GM12873 (cell line): ENCODE results near the gene OSGIN1.

ENCODE experiments used
- TF ChIP-seq, protein P1 (sequence below): IDR thresholded peaks from 2 replicates; pipeline ENCODE4 v1.5.1; 2012; ENCODE audit warnings: low read depth, mild to moderate bottlenecking, moderate library complexity, low read length, control low read depth; ENCODE audit not compliant: insufficient read depth; ENCODE audit errors: missing control alignments

OSGIN1 gene

DNA sequence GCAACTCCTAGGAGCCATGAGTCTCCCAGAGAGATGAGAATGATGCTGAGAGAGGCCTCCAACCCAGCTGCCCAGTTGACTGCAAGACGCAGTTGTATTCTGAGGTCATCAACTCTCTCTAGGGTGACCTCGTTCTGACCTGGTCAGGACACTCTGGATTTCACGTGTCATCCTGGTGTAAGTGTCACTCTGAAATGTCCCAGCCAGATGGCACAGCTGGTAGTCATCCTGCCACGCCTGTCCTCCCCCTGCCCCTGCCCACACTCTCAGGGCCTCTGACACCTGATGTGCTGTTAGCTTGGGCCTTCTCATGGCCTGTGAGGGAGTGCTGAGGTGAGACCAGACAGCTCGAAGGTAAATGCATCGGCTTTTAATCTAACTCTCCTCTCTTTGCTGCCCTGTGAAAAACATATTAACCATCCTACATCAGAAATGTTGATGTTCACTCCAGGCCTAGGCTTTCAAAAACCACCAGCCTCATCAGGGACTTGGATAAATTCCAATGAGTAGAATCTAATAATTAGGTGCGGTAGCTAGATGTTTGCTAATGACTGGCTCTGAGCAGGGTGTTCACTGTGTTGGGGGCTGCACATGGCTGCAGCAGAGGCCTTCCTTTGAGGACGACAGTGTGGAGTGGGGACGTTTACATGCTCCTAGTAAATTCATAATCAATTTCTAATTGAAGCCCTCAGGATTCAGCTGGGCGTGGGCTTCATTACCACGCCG is 40.4 kb upstream of the OSGIN1 start:
- TF ChIP-seq, protein P1, sequence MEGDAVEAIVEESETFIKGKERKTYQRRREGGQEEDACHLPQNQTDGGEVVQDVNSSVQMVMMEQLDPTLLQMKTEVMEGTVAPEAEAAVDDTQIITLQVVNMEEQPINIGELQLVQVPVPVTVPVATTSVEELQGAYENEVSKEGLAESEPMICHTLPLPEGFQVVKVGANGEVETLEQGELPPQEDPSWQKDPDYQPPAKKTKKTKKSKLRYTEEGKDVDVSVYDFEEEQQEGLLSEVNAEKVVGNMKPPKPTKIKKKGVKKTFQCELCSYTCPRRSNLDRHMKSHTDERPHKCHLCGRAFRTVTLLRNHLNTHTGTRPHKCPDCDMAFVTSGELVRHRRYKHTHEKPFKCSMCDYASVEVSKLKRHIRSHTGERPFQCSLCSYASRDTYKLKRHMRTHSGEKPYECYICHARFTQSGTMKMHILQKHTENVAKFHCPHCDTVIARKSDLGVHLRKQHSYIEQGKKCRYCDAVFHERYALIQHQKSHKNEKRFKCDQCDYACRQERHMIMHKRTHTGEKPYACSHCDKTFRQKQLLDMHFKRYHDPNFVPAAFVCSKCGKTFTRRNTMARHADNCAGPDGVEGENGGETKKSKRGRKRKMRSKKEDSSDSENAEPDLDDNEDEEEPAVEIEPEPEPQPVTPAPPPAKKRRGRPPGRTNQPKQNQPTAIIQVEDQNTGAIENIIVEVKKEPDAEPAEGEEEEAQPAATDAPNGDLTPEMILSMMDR, result no peak

DNA sequence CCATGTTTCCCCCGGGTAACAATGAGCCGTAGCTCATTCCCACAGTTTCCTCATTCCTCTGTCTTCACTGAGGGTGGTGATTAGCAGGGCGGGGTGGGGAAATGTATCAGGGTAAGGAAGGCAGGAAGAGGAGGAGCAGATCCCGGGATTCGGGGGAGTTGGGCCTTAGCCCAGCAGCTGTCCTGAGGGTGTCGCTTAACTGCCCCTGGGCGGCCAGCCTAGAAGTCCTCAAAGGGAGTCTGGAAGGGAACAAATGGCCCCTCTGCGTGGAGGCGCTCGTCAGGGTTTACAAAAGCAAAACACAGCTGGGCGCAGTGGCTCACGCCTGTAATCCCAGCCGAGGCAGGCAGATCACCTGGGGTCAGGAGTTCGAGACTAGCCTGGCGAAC is 39.8 kb upstream of the OSGIN1 start:
- TF ChIP-seq, protein P1, result no peak

DNA sequence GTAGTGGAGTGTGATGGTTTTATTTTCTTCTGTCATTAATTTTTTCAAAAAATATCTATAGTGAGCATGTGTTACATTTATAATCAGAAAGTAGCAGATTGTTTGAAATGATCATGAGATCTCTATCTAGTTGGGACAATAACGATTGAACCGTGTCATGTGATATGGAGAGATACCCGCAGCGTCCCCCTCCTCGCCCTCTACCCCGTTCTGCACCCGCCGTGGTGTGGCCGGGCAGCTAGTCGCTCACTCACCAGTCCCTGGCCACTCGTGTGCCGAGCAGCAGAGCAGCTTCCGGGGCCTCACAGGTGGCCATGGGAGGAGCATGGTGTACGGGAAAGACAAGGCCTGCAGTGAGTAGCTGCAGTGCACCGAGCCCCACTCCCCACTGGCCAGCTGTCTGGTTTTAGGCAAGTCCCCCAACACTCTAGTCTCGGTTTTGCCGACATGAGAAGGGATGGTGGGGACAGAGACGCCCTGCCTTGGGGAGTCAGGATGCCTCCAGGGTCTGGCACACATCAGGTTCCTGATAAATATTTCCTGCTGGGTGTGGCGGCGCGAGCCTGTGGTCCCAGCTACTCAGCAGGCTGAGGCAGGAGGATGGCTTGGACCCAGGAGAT is 38.8 kb upstream of the OSGIN1 start:
- TF ChIP-seq, protein P1, result no peak

DNA sequence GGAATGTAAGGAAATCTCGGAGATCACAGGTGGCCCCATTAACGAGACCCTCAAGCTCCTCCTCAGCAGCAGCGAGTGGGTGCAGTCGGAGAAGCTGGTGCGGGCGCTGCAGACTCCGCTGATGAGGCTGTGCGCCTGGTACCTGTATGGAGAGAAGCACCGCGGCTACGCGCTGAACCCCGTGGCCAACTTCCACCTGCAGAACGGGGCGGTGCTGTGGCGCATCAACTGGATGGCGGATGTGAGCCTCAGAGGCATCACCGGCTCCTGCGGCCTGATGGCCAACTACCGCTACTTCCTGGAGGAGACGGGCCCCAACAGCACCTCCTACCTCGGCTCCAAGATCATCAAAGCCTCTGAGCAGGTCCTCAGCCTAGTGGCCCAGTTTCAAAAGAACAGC is 38.0 kb upstream of the OSGIN1 start:
- TF ChIP-seq, protein P1, result no peak

DNA sequence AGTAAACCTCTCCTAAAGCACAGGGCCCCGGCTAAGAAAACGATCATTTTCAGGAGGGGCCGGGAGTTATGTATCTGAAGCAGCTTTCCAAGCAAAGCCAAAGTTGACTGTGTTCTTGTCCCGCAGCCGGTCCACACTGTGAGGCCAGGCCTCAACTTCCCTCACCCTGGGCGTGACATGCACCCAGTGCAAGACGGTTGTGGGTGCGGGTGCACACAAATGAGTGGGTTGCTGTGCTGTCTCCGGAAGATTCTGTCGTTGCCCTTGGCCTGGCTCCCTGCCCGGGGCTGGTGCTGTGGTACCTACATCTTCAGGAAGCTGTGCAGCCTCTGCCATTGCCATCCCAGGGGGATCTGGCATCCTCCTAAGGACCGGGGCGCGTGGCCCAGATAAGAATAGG is 37.5 kb upstream of the OSGIN1 start:
- TF ChIP-seq, protein P1, result no peak

DNA sequence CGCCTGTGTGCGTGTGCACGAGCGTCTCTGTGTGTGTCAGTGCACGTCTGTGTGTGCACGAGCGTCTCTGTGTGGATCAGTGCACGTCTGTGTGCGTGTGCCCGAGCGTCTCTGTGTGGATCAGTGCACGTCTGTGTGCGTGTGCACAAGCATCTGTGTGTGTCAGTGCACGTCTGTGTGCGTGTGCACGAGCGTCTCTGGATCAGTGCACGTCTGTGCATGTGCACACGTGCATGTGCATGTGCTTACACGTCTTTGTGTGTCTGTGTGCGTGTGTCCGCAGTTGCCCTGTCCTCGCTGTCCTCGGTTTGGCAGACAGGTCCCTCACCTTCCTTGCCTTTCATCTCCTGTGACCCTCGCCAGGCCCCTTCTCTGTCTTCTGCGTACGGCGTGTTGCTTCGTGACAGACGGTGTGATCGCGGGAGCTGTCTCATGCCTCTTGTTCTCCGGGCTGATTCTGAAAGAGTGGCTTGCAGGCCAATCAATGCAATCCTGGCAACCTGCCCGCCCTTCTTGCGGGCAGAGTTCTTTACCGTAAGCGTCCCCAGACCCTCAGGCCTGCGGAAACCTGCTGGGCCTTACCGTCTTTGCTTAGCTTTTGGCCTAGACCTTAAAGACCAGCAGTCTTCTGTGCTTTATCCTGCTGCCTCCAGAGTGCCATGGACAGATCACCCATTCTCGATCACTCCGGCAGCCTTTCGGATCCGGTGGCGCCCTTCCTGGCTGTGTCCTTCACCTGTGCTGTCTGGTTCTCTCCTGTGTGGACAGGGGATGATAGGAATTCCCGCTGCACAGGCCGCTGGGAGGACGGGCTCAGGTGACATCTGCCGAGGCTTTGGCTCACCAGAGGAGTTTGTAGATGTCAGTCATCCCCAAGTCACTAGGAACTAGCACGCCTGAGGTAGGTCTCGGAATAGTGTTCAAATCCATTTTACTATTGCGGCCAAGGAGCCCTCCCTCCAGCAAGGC is 35.6 kb upstream of the OSGIN1 start:
- TF ChIP-seq, protein P1, result no peak
